Measurements from ENCODE around the gene SH3RF3.

GRCh38 chr2:109435066-109435690, 306.2 kb downstream of the SH3RF3 start:
- TF ChIP-seq, protein P1, sequence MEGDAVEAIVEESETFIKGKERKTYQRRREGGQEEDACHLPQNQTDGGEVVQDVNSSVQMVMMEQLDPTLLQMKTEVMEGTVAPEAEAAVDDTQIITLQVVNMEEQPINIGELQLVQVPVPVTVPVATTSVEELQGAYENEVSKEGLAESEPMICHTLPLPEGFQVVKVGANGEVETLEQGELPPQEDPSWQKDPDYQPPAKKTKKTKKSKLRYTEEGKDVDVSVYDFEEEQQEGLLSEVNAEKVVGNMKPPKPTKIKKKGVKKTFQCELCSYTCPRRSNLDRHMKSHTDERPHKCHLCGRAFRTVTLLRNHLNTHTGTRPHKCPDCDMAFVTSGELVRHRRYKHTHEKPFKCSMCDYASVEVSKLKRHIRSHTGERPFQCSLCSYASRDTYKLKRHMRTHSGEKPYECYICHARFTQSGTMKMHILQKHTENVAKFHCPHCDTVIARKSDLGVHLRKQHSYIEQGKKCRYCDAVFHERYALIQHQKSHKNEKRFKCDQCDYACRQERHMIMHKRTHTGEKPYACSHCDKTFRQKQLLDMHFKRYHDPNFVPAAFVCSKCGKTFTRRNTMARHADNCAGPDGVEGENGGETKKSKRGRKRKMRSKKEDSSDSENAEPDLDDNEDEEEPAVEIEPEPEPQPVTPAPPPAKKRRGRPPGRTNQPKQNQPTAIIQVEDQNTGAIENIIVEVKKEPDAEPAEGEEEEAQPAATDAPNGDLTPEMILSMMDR (IDR thresholded peaks at IDR 0.05), result no peak
- no peak for TF ChIP-seq POLR2A (IDR thresholded peaks at IDR 0.05)

Measured in adrenal gland (tissue), 5 donors.